Keratinocyte (primary cell): ENCODE results near the gene IQGAP3. TPM values are rescaled to one million over a fixed set of nuclear protein-coding genes. Genes with fewer than 3 reads are reported as not detected.

Experiments
- DNase-seq: peaks from one replicate; pipeline ENCODE4 v3.0.0-alpha.2; 2011; ENCODE audit warnings: low read depth, missing footprints, low spot score
- FAIRE-seq: peaks from 2 replicates; lab custom pipeline; 2011; peaks lifted over from hg19 to GRCh38; lab: Jason Lieb, UNC
- H2AFZ ChIP-seq: 2 replicates; pipeline ENCODE4 v1.6.0; 2012; ENCODE audit warnings: low read length, control low read depth, inconsistent platforms; ENCODE audit not compliant: control insufficient read depth
- H3K27ac ChIP-seq: 2 replicates; pipeline ENCODE4 v1.5.1; 2011; ENCODE audit warnings: low read length; ENCODE audit not compliant: control insufficient read depth, insufficient read depth
- H3K27me3 ChIP-seq: 3 replicates; pipeline ENCODE4 v1.6.0; 2011; ENCODE audit warnings: low read length; ENCODE audit not compliant: control insufficient read depth, insufficient read depth; ENCODE audit errors: extremely low read depth
- H3K36me3 ChIP-seq, 2 experiments: 2 replicates in 1 of 2; 3 replicates in 1 of 2; pipeline ENCODE4 v1.5.1; 2011; ENCODE audit warnings: low read length in 2 of 2, mild to moderate bottlenecking in 1 of 2; ENCODE audit not compliant: control insufficient read depth in 2 of 2, insufficient read depth in 2 of 2; ENCODE audit errors: extremely low read depth in 1 of 2
- H3K4me1 ChIP-seq: 3 replicates; pipeline ENCODE4 v1.5.1; 2011; ENCODE audit warnings: low read length; ENCODE audit not compliant: control insufficient read depth, insufficient read depth; ENCODE audit errors: extremely low read depth
- H3K4me2 ChIP-seq: 3 replicates; pipeline ENCODE4 v1.6.0; 2011; ENCODE audit warnings: low read depth, low read length; ENCODE audit not compliant: control insufficient read depth, insufficient read depth; ENCODE audit errors: extremely low read depth
- H3K4me3 ChIP-seq, 3 experiments: fragments of 200-600 bp in 1 of 3; sonication (generic) in 1 of 3; 2 replicates in 2 of 3; 3 replicates in 1 of 3; pipeline ENCODE4 v1.5.1; 2011 to 2016; ENCODE audit warnings: low read length in 3 of 3, mild to moderate bottlenecking in 3 of 3, control low read depth in 2 of 3, inconsistent platforms in 1 of 3, low read depth in 1 of 3, mixed read lengths in 1 of 3, mixed run types in 1 of 3, moderate library complexity in 1 of 3; ENCODE audit not compliant: control insufficient read depth in 2 of 3, insufficient read depth in 2 of 3; ENCODE audit errors: extremely low read depth in 1 of 3
- H3K79me2 ChIP-seq: 2 replicates; pipeline ENCODE4 v1.6.0; 2012; ENCODE audit warnings: low read length; ENCODE audit not compliant: control insufficient read depth, insufficient read depth
- H3K9ac ChIP-seq: 3 replicates; pipeline ENCODE4 v1.6.0; 2011; ENCODE audit warnings: low read length; ENCODE audit not compliant: control insufficient read depth, insufficient read depth; ENCODE audit errors: extremely low read depth
- H3K9me1 ChIP-seq: 3 replicates; pipeline ENCODE4 v1.6.0; 2011; ENCODE audit warnings: low read length; ENCODE audit not compliant: control insufficient read depth, insufficient read depth; ENCODE audit errors: extremely low read depth
- H3K9me3 ChIP-seq: 2 replicates; pipeline ENCODE4 v1.5.1; 2012; ENCODE audit warnings: low read depth, low read length; ENCODE audit not compliant: control insufficient read depth
- H4K20me1 ChIP-seq: 3 replicates; pipeline ENCODE4 v1.6.0; 2011; ENCODE audit warnings: low read length; ENCODE audit not compliant: control insufficient read depth, insufficient read depth; ENCODE audit errors: extremely low read depth
- EZH2 ChIP-seq: IDR thresholded peaks from one replicate; pipeline ENCODE4 v1.6.1; 2012; ENCODE audit warnings: inconsistent platforms, mild to moderate bottlenecking, low read length, moderate library complexity
- dilution Hi-C: fragments of 300-500 bp; cut with MboI; formaldehyde crosslinking; loops from one replicate; pipeline ENCODE4 v1.7.0; 2020; ENCODE audit warnings: low sequenced_read_pairs; ENCODE audit not compliant: extremely low pct_ligation_motif_present
- polyA plus RNA-seq, 5 experiments: library from polyadenylated mRNA; depleted of rRNA in 3 of 5; stranded (reverse) in 3 of 5; stranded (forward) in 1 of 5; unstranded in 1 of 5; fragments of >200 nt; gene quantifications; 1 replicate in 1 of 5; 2 replicates in 3 of 5; 3 replicates in 1 of 5; pipeline versions ENCODE4 v1.2.1 to v1.2.3, GENCODE V29; 2011 to 2012; ENCODE audit warnings: missing spikeins in 2 of 5, low read depth in 1 of 5, low replicate concordance in 1 of 5
- TF ChIP-seq, protein P1 (sequence below), 3 experiments: IDR thresholded peaks in 1 of 3; conservative IDR thresholded peaks in 1 of 3; optimal IDR thresholded peaks in 1 of 3; 2 replicates in 2 of 3; 3 replicates in 1 of 3; pipeline versions ENCODE3 to v1.5.1; 2011; ENCODE audit warnings: low read length in 3 of 3, mild to moderate bottlenecking in 3 of 3, moderate library complexity in 2 of 3, control low read depth in 1 of 3, inconsistent platforms in 1 of 3; ENCODE audit not compliant: insufficient read depth in 2 of 3; ENCODE audit errors: extremely low read depth in 1 of 3

Gene IQGAP3
- polyA plus RNA-seq, 1 donor (not counting 4 experiments of a cell fraction or from before 2014, with no cell fraction given), result 5.3 TPM

DNA sequence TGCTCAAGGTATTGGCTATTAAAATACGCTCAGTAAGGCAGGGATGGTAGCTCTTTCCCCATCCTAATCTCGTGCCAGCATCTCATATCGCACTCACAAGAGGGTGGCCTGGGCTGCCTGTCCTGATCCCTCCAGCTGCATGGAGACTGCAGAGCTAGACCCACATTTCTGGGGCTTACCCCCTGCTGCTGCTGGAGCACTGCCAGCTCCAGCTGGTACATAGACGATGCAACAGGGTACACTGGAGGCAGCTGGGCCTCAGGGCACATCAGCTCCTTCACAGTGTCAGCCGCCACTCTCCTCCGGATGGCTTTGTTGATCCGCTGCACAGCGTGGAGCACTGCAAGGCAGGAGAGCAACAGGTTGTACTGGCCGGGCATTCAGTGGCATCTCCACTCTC, 16.0 kb downstream of the IQGAP3 start:
- Histone ChIP-seq H3K27ac (no peak overlapping the region), H3K9me1 (no peaks in the 10 kb centered on the region), H3K4me1 (peaks cover 2% of the 10 kb centered on the region), H3K36me3 (peaks cover 0 to 24% of the 10 kb centered on the region in 2 experiments), H3K9ac (no peak overlapping the region), H2AFZ (no peak overlapping the region), H3K79me2 (no peaks in the 10 kb centered on the region), H4K20me1 (no peaks in the 10 kb centered on the region), H3K27me3 (no peaks in the 10 kb centered on the region), H3K9me3 (no peaks in the 10 kb centered on the region), H3K4me2 (no peak overlapping the region), H3K4me3 (no peak overlapping the region)
- dilution Hi-C loops, result no loop called here
- no peak for DNase-seq
- FAIRE-seq, result no peak
- no peak for TF ChIP-seq EZH2
- TF ChIP-seq, protein P1, sequence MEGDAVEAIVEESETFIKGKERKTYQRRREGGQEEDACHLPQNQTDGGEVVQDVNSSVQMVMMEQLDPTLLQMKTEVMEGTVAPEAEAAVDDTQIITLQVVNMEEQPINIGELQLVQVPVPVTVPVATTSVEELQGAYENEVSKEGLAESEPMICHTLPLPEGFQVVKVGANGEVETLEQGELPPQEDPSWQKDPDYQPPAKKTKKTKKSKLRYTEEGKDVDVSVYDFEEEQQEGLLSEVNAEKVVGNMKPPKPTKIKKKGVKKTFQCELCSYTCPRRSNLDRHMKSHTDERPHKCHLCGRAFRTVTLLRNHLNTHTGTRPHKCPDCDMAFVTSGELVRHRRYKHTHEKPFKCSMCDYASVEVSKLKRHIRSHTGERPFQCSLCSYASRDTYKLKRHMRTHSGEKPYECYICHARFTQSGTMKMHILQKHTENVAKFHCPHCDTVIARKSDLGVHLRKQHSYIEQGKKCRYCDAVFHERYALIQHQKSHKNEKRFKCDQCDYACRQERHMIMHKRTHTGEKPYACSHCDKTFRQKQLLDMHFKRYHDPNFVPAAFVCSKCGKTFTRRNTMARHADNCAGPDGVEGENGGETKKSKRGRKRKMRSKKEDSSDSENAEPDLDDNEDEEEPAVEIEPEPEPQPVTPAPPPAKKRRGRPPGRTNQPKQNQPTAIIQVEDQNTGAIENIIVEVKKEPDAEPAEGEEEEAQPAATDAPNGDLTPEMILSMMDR (optimal IDR thresholded peaks at IDR 0.05 in 1 of 3, IDR thresholded peaks at IDR 0.05 in 1 of 3, conservative IDR thresholded peaks at IDR 0.05 in 1 of 3; ENCODE audit: extremely low read depth in 1 of 3, insufficient read depth in 2 of 3, low read length in 3 of 3), result no peak

DNA sequence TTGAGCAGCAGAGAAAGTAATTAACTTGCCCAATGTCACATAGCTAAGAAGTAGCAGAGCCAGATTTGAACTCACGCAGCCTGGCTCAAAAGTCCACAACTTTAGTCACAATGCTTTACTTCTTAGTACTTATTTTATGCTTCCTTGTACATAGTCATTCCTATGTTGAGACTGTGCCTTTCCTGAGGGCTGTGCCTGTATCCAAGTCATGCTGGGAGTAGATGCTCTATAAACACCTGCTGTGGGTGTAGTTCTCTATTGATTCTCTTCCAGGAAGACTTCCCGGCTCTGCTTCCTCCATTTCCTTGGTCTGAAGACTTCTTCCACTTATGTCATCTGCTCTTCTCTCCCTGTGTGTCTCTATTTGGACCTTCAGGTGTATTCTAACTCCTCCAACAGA, 16.6 kb downstream of the IQGAP3 start:
- peaks cover 2% of the 10 kb centered on the region for H3K4me1 ChIP-seq
- H3K79me2 ChIP-seq, result no peaks in the 10 kb centered on the region
- H3K9me1 ChIP-seq, result no peaks in the 10 kb centered on the region
- TF ChIP-seq, protein P1 (optimal IDR thresholded peaks at IDR 0.05 in 1 of 3, IDR thresholded peaks at IDR 0.05 in 1 of 3, conservative IDR thresholded peaks at IDR 0.05 in 1 of 3; ENCODE audit: extremely low read depth in 1 of 3, insufficient read depth in 2 of 3, low read length in 3 of 3), result no peak
- no peak overlapping the region for H3K27ac ChIP-seq
- H3K9ac ChIP-seq, result no peak overlapping the region
- H3K9me3 ChIP-seq, result no peaks in the 10 kb centered on the region
- FAIRE-seq (no peak), DNase-seq (no peak)
- no peak overlapping the region for H3K4me3 ChIP-seq
- H3K36me3 ChIP-seq, result peaks cover 0 to 24% of the 10 kb centered on the region in 2 experiments
- dilution Hi-C loops, result no loop called here
- no peak overlapping the region for H2AFZ ChIP-seq
- H3K27me3 ChIP-seq, result no peaks in the 10 kb centered on the region
- no peaks in the 10 kb centered on the region for H4K20me1 ChIP-seq
- H3K4me2 ChIP-seq, result no peak overlapping the region
